Glutamatergic neuron (in vitro differentiated cells): ENCODE results near the gene OR6C65. TPM values are rescaled to one million over a fixed set of nuclear protein-coding genes. Genes with fewer than 3 reads are reported as not detected.
"Not testable (repeated sequence)": the region's sequence is repeated elsewhere in the genome, so short reads cannot be mapped to it uniquely, and the experiment has no call there.

Source experiments
- DNase-seq: peaks from one replicate; pipeline ENCODE4 v3.0.0; 2022
- H3K27ac Mint-ChIP-seq: one replicate; pipeline ENCODE4 v1.8.0; 2020; ENCODE audit warnings: mild to moderate bottlenecking, mixed read lengths, inconsistent platforms; ENCODE audit not compliant: unreplicated experiment
- H3K27me3 Mint-ChIP-seq: one replicate; pipeline ENCODE4 v1.8.0; 2020; ENCODE audit warnings: mild to moderate bottlenecking, moderate library complexity, mixed read lengths, inconsistent platforms; ENCODE audit not compliant: unreplicated experiment
- H3K36me3 Mint-ChIP-seq: one replicate; pipeline ENCODE4 v1.8.0; 2020; ENCODE audit warnings: mild to moderate bottlenecking, mixed read lengths, inconsistent platforms; ENCODE audit not compliant: unreplicated experiment
- H3K4me1 Mint-ChIP-seq: one replicate; pipeline ENCODE4 v1.8.0; 2020; ENCODE audit warnings: mild to moderate bottlenecking, low read depth, mixed read lengths, inconsistent platforms; ENCODE audit not compliant: unreplicated experiment
- H3K4me3 Mint-ChIP-seq: one replicate; pipeline ENCODE4 v1.8.0; 2020; ENCODE audit warnings: mild to moderate bottlenecking, mixed read lengths, inconsistent platforms; ENCODE audit not compliant: unreplicated experiment
- H3K9me3 Mint-ChIP-seq: one replicate; pipeline ENCODE4 v1.8.0; 2020; ENCODE audit warnings: mild to moderate bottlenecking, moderate library complexity, mixed read lengths, inconsistent platforms; ENCODE audit not compliant: unreplicated experiment
- total RNA-seq: library from RNA; stranded (reverse); fragmentation: NEBNext Ultra II Directional; extraction: Animal tissue kit (Norgen Biotek cat#: 25700); gene quantifications from one replicate; pipeline ENCODE4 v1.2.1, GENCODE V29; 2021; ENCODE audit not compliant: unreplicated experiment
- TF ChIP-seq, protein P1 (sequence below): fragments of 200-600 bp; sonication (generic); IDR thresholded peaks from one replicate; pipeline ENCODE4 v1.5.0; 2021; ENCODE audit not compliant: partially characterized antibody, unreplicated experiment

OR6C65 gene
- total RNA-seq, 1 donor from 2014 or later = not detected

DNA sequence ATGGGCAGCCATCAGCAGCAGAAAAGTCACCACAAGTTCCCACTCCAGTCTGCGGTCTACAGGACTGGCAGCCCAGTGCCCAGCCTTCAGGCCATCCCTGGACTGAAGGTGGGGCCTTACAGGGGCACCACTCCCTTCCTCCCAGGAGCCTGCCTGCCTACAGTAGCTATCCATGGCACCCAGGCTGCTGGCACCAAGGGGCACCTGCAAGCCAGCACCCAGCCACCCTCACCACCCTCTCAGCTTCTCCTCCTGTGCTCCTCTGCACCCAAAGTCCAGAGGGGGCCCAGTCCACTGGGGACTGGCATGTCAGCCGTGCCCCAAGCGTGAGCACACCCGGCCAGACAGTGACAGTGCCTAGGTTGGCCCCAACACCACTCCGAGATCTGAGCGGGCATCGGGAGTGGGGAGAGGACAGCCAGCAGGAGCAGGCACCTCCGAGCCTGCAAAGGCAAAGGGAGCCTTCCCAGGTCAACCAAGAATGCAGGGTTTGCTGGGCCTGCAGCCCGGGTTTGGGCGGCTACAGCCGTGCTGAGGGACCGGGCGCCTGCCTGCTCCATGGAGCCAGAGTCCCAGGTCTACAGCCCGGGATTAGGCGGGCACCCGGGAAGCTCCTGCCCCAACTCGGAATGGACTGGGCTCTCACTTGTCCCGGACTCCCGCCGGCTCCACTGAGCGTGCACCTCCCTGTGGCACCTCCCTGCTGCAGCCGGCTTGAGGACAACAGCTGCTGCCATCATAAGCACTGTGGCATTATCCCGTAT is 8.1 kb upstream of the OR6C65 start:
- no peaks in the 10 kb centered on the region for H3K9me3 Mint-ChIP-seq
- H3K36me3 Mint-ChIP-seq = no peaks in the 10 kb centered on the region
- no peak for DNase-seq
- H3K27ac Mint-ChIP-seq = no peak overlapping the region
- H3K4me3 Mint-ChIP-seq = no peak overlapping the region
- TF ChIP-seq, protein P1, sequence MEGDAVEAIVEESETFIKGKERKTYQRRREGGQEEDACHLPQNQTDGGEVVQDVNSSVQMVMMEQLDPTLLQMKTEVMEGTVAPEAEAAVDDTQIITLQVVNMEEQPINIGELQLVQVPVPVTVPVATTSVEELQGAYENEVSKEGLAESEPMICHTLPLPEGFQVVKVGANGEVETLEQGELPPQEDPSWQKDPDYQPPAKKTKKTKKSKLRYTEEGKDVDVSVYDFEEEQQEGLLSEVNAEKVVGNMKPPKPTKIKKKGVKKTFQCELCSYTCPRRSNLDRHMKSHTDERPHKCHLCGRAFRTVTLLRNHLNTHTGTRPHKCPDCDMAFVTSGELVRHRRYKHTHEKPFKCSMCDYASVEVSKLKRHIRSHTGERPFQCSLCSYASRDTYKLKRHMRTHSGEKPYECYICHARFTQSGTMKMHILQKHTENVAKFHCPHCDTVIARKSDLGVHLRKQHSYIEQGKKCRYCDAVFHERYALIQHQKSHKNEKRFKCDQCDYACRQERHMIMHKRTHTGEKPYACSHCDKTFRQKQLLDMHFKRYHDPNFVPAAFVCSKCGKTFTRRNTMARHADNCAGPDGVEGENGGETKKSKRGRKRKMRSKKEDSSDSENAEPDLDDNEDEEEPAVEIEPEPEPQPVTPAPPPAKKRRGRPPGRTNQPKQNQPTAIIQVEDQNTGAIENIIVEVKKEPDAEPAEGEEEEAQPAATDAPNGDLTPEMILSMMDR = no peak
- no peaks in the 10 kb centered on the region for H3K27me3 Mint-ChIP-seq
- H3K4me1 Mint-ChIP-seq = no peaks in the 10 kb centered on the region

DNA sequence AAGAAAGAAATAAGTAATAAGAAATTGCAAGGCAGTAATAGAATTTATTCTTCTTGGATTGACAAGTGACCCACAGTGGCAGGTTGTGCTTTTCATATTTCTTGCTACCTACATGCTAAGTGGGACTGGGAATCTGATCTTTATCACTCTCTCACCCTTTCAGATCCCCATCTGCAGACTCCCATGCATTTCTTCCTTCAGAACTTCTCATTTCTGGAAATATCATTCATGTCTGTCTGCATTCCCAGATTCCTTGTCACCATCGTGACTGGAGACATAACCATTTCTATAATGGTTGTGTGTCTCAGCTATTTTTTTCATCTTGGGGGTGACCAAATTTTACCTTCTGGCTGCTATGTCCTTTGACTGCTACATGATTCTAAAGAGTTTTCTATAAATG is 4.0 kb upstream of the OR6C65 start:
- H3K36me3 Mint-ChIP-seq = no peaks in the 10 kb centered on the region
- TF ChIP-seq, protein P1 = no peak

DNA sequence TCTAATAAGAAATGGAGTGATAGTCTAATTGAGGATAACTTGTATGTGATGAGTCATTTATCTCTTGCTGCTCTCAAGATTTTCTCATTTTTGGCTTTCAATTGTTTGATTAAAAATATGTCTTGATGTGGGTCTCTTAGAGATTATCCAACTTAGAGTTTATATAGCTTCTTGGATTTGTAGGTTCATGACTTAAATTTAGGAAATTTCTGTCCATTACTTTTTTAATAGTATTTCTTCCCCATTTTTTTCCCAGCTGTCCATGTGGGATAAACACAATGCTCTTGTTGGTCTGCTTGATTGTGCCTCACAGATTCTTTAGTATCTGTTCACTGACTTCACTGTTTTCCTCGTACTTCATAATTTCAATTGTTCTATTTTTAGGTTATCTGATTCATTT is 7.5 kb downstream of the OR6C65 start:
- DNase-seq = no peak
- Mint-ChIP-seq H3K27me3 (no peaks in the 10 kb centered on the region), H3K4me1 (no peaks in the 10 kb centered on the region), H3K36me3 (no peaks in the 10 kb centered on the region), H3K9me3 (no peaks in the 10 kb centered on the region), H3K27ac (no peak overlapping the region), H3K4me3 (no peak overlapping the region)
- TF ChIP-seq, protein P1 = no peak

More for the DNA sequence above, 4.0 kb upstream of the OR6C65 start:
- Mint-ChIP-seq H3K4me3 (no peak overlapping the region), H3K27me3 (no peaks in the 10 kb centered on the region), H3K9me3 (no peaks in the 10 kb centered on the region), H3K4me1 (no peaks in the 10 kb centered on the region), H3K27ac (no peak overlapping the region)
- no peak for DNase-seq

DNA sequence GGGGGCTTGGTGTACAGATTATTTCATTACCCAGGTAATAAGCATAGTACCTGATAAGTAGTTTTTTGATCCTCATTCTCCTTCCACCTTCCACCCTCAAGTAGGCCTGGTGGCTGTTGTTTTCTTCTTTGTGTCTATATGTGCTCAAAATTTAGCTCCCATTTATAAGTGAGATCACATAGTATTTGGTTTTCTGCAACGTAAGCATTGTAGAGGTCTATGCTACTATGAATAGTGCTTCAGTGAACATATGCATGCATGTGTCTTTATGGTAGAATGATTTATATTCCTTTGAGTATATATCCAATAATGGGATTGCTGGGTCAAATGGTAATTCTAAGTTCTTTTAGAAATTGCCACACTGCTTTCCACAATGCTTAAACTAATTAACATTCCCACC is 8.8 kb downstream of the OR6C65 start:
- H3K27me3 Mint-ChIP-seq, H3K27ac Mint-ChIP-seq, DNase-seq, H3K4me3 Mint-ChIP-seq, H3K4me1 Mint-ChIP-seq, H3K9me3 Mint-ChIP-seq, H3K36me3 Mint-ChIP-seq: not testable (repeated sequence)

DNA sequence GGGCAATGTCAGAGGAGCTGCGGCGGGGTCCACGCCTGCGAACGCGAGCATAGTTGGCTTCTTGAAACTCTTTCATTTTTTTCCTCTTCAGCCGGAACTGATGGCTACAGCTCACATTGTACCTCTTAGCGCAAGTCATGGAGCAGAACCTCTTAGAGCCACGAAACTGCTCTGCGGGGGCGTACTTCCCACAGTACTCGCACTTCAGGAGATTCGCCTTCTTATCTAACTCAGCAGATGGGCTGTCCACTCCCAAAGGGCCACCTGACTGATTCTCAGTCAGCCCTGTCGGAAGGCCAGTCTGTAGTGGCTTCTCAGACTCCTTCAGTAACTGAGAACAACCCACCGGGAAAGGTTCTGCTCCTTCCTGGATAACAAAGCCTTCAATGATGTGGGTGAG is 11.8 kb downstream of the OR6C65 start:
- not testable (repeated sequence) for H3K9me3 Mint-ChIP-seq, H3K27ac Mint-ChIP-seq, H3K4me1 Mint-ChIP-seq, DNase-seq, H3K36me3 Mint-ChIP-seq, H3K4me3 Mint-ChIP-seq, H3K27me3 Mint-ChIP-seq

DNA sequence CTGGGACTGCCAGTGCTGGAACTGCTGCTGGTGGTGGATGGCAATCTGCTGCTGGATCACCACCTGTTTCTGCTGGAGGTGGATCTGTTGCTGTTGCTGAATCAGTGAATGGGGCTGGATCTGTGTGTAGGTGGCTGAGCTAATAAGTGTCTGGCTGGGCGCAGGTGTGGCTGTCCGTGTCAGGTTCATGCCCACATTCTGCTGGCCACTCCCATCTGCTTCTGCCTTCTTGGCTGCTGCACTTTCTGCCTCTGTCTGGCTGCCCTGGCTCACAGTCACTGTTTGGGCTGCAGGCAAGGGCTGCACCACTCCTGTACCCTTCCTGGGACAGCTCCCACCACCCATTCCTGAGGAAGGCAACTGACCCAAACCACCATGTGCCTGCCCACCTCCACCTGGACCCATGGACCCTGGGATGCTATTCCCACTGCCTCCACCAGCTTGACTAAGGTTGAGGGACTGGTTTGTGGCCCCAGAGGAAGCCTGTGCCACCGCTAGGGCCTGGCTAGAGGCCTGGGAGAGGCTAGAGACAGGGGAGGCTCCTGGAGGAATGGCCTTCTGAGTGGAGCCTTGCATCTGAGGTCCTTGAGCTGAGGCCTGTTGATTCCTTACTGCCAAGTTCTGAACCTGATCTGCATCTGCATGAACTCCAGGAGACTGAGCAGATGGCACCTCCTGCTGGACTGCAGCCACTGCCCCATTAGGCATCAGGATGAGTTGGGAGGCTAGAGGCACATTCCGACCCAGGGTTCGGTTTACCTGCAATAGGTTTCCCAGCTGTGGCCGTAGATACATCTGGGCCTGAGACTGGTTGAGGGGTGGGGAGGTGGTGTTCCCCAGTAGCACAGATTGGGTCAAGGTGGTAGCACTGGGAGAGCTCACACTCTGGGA is 13.4 kb downstream of the OR6C65 start:
- not testable (repeated sequence) for H3K27ac Mint-ChIP-seq, DNase-seq, H3K4me3 Mint-ChIP-seq, H3K9me3 Mint-ChIP-seq, H3K36me3 Mint-ChIP-seq, H3K27me3 Mint-ChIP-seq, H3K4me1 Mint-ChIP-seq

DNA sequence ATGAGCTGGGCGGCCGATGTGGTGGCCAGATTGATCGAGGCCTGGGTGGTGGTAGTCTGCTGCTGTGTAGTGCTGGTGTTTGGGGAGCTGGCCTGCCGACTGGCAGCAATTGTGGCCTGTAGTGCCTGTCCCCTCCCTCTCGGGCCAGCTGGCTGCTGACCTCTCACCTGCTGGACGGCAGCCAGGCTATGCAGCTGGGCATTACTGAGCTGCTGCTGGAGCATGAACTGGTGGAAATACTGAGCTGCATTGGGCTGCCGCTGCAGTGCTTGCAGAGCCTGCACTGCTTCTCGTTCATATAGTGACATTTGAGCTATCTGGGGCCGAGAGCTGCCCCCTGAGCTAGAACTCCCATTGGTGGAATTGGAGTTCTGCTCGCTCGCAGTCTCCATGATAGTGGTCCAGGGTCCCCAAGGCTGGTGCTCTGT is 14.1 kb downstream of the OR6C65 start:
- DNase-seq, H3K9me3 Mint-ChIP-seq, H3K4me1 Mint-ChIP-seq, H3K4me3 Mint-ChIP-seq, H3K27ac Mint-ChIP-seq, H3K36me3 Mint-ChIP-seq, H3K27me3 Mint-ChIP-seq: not testable (repeated sequence)

DNA sequence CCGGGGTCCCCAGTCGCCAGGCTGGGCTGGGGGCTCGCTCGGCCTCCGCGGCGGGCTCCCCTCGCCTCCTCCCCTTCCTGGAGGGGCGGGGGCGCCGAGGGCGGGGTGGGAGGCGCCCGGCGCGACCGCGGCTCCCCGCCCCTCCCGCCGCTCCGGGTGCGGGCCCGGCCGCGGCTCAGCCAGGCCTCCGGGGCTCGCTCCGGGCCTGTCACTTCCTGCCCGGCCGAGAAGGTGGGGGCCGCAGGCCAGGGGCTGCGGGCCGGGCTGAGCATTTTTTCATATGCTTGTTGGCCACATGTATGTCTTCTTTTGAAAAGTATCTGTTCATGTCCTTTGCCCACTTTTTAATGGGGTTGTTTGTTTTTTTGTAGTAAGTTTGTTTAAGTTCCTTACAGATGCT is 14.6 kb downstream of the OR6C65 start:
- H3K36me3 Mint-ChIP-seq, H3K27me3 Mint-ChIP-seq, H3K4me1 Mint-ChIP-seq, H3K27ac Mint-ChIP-seq, DNase-seq, H3K9me3 Mint-ChIP-seq: not testable (repeated sequence)
- peak overlapping the region; percentile 52 for H3K4me3 Mint-ChIP-seq
